ENCODE measurements around the gene MCTP1.

GRCh38 chr5:94693845-94694370, 591.0 kb downstream of the MCTP1 start:
- TF ChIP-seq ESRRA (CRISPR knock-in tag; IDR thresholded peaks at IDR 0.05; ENCODE audit: borderline replicate concordance) = no peak
- no peak for TF ChIP-seq FOXP4 (CRISPR knock-in tag; IDR thresholded peaks at IDR 0.05)
- TF ChIP-seq STAT6 (CRISPR knock-in tag; conservative IDR thresholded peaks at IDR 0.05; ENCODE audit: low read depth) = no peak
- TF ChIP-seq CTCF (IDR thresholded peaks at IDR 0.05) = no peak
- no peak for TF ChIP-seq MAX (CRISPR knock-in tag; IDR thresholded peaks at IDR 0.05)
- TF ChIP-seq ZNF263 (CRISPR knock-in tag; IDR thresholded peaks at IDR 0.05; ENCODE audit: low read depth) = no peak
- TF ChIP-seq USF2 (CRISPR knock-in tag; IDR thresholded peaks at IDR 0.05) = no peak
- no peak for TF ChIP-seq NFYB (CRISPR knock-in tag; conservative IDR thresholded peaks at IDR 0.05; ENCODE audit: low read depth)
- TF ChIP-seq TEAD4 (CRISPR knock-in tag; IDR thresholded peaks at IDR 0.05) = no peak
- no peak for TF ChIP-seq USF1 (CRISPR knock-in tag; IDR thresholded peaks at IDR 0.05)
- no peak for TF ChIP-seq CREB1 (CRISPR knock-in tag; IDR thresholded peaks at IDR 0.05)

Measured in WTC11 (cell line).